H9 (cell line): Measurements from ENCODE around the gene DHRSX. TPM values are rescaled to one million over a fixed set of nuclear protein-coding genes. Genes with fewer than 3 reads are reported as not detected.

Experiments used
- DNase-seq: peaks from one replicate; pipeline ENCODE4 v3.0.0-alpha.2; 2017
- H2AFZ ChIP-seq: one replicate; pipeline ENCODE4 v1.6.1; 2013; ENCODE audit warnings: mild to moderate bottlenecking, low read length, control low read depth, moderate library complexity
- H2AK5ac ChIP-seq: 2 replicates; pipeline ENCODE4 v1.6.1; 2013; ENCODE audit warnings: low read length, control low read depth, mixed read lengths; ENCODE audit not compliant: insufficient read length
- H2BK120ac ChIP-seq: one replicate; pipeline ENCODE4 v1.6.1; 2013; ENCODE audit warnings: low read depth, mild to moderate bottlenecking, low read length, control low read depth, inconsistent platforms; ENCODE audit not compliant: poor library complexity, severe bottlenecking
- H2BK12ac ChIP-seq: 2 replicates; pipeline ENCODE4 v1.6.1; 2013; ENCODE audit warnings: low read length, control low read depth, mixed read lengths, low read depth; ENCODE audit not compliant: insufficient read length
- H2BK15ac ChIP-seq: 2 replicates; pipeline ENCODE4 v1.6.1; 2013; ENCODE audit warnings: low read depth, low read length, control low read depth
- H2BK20ac ChIP-seq: one replicate; pipeline ENCODE4 v1.6.1; 2013; ENCODE audit warnings: low read depth, mild to moderate bottlenecking, low read length, control low read depth, inconsistent platforms; ENCODE audit not compliant: poor library complexity, severe bottlenecking
- H2BK5ac ChIP-seq: 2 replicates; pipeline ENCODE4 v1.6.1; 2013; ENCODE audit warnings: low read length, control low read depth, mixed read lengths; ENCODE audit not compliant: insufficient read length
- H3K14ac ChIP-seq: 2 replicates; pipeline ENCODE4 v1.6.1; 2013; ENCODE audit warnings: low read length, control low read depth; ENCODE audit not compliant: insufficient read depth
- H3K18ac ChIP-seq: 2 replicates; pipeline ENCODE4 v1.6.1; 2013; ENCODE audit warnings: low read depth, mild to moderate bottlenecking, mixed read lengths, low read length, control low read depth; ENCODE audit not compliant: insufficient read length
- H3K23ac ChIP-seq: 2 replicates; pipeline ENCODE4 v1.6.1; 2013; ENCODE audit warnings: low read length, control low read depth, mixed read lengths, low read depth; ENCODE audit not compliant: insufficient read length
- H3K23me2 ChIP-seq: 2 replicates; pipeline ENCODE4 v1.6.1; 2013; ENCODE audit warnings: low read depth, mild to moderate bottlenecking, mixed read lengths, low read length, control low read depth; ENCODE audit not compliant: insufficient read length, poor library complexity, severe bottlenecking
- H3K27ac ChIP-seq: 2 replicates; pipeline ENCODE4 v1.5.1; 2013; ENCODE audit warnings: low read length, control low read depth, mixed read lengths, low read depth; ENCODE audit not compliant: insufficient read length
- H3K27me3 ChIP-seq: 2 replicates; pipeline ENCODE4 v1.6.1; 2013; ENCODE audit warnings: low read length, control low read depth, inconsistent platforms; ENCODE audit not compliant: insufficient read depth
- H3K4ac ChIP-seq: 2 replicates; pipeline ENCODE4 v1.6.1; 2013; ENCODE audit warnings: low read depth, mild to moderate bottlenecking, control low read depth, inconsistent platforms, low read length, moderate library complexity
- H3K4me1 ChIP-seq: 2 replicates; pipeline ENCODE4 v1.6.1; 2013; ENCODE audit warnings: low read length, control low read depth, inconsistent platforms; ENCODE audit not compliant: insufficient read depth
- H3K4me2 ChIP-seq: 2 replicates; pipeline ENCODE4 v1.6.1; 2013; ENCODE audit warnings: low read length, control low read depth, mixed read lengths; ENCODE audit not compliant: insufficient read length, insufficient read depth
- H3K56ac ChIP-seq: 2 replicates; pipeline ENCODE4 v1.6.1; 2013; ENCODE audit warnings: low read depth, mild to moderate bottlenecking, mixed read lengths, low read length, control low read depth; ENCODE audit not compliant: insufficient read length
- H3K79me1 ChIP-seq: 2 replicates; pipeline ENCODE4 v1.6.1; 2013; ENCODE audit warnings: low read depth, mild to moderate bottlenecking, moderate library complexity, low read length, control low read depth, inconsistent platforms; ENCODE audit not compliant: insufficient read depth, poor library complexity, severe bottlenecking
- H3K79me2 ChIP-seq: 2 replicates; pipeline ENCODE4 v1.6.1; 2013; ENCODE audit warnings: low read length, control low read depth, inconsistent platforms; ENCODE audit not compliant: insufficient read depth
- H3K9ac ChIP-seq: 2 replicates; pipeline ENCODE4 v1.6.1; 2013; ENCODE audit warnings: low read length, control low read depth, mixed read lengths; ENCODE audit not compliant: insufficient read length; ENCODE audit errors: extremely low read depth
- H3K9me3 ChIP-seq: one replicate; pipeline ENCODE4 v1.6.1; 2013; ENCODE audit warnings: low read depth, low read length, inconsistent platforms; ENCODE audit not compliant: control insufficient read depth
- H3T11ph ChIP-seq: one replicate; pipeline ENCODE4 v1.6.1; 2013; ENCODE audit warnings: mild to moderate bottlenecking, low read length, control low read depth, inconsistent platforms
- H4K20me1 ChIP-seq: one replicate; pipeline ENCODE4 v1.6.1; 2013; ENCODE audit not compliant: control insufficient read depth, insufficient read length, insufficient read depth
- H4K5ac ChIP-seq: 2 replicates; pipeline ENCODE4 v1.6.1; 2013; ENCODE audit warnings: low read depth, mild to moderate bottlenecking, mixed read lengths, low read length, control low read depth; ENCODE audit not compliant: insufficient read length
- H4K8ac ChIP-seq: replicated peaks from 2 replicates; pipeline ENCODE4 v1.6.1; 2013; ENCODE audit warnings: low read length, control low read depth, mixed read lengths, low read depth; ENCODE audit not compliant: insufficient read length
- H4K91ac ChIP-seq: 2 replicates; pipeline ENCODE4 v1.6.1; 2013; ENCODE audit warnings: low read depth, mild to moderate bottlenecking, moderate library complexity, mixed read lengths, low read length, control low read depth; ENCODE audit not compliant: insufficient read length
- H3K27ac Mint-ChIP-seq, 3 experiments: 2 replicates in 2 of 3; 3 replicates in 1 of 3; pipeline ENCODE4 v1.8.0; 2020 to 2021; ENCODE audit warnings: mixed read lengths in 3 of 3, mild to moderate bottlenecking in 1 of 3, moderate library complexity in 1 of 3
- H3K27me3 Mint-ChIP-seq: 2 replicates; pipeline ENCODE4 v1.8.0; 2021; ENCODE audit warnings: low read depth, mild to moderate bottlenecking, moderate library complexity, mixed read lengths
- H3K36me3 Mint-ChIP-seq, 3 experiments: 2 replicates in 2 of 3; 3 replicates in 1 of 3; pipeline ENCODE4 v1.8.0; 2020 to 2021; ENCODE audit warnings: low read depth in 3 of 3, mixed read lengths in 3 of 3; ENCODE audit not compliant: insufficient read depth in 1 of 3
- H3K4me1 Mint-ChIP-seq, 2 experiments: 2 replicates each; pipeline ENCODE4 v1.8.0; 2020; ENCODE audit warnings: mixed read lengths in 2 of 2
- H3K4me3 Mint-ChIP-seq, 2 experiments: 2 replicates in 1 of 2; 3 replicates in 1 of 2; pipeline ENCODE4 v1.8.0; 2020 to 2021; ENCODE audit warnings: mild to moderate bottlenecking in 2 of 2, mixed read lengths in 2 of 2, moderate library complexity in 1 of 2
- H3K9me3 Mint-ChIP-seq, 2 experiments: 2 replicates in 1 of 2; 3 replicates in 1 of 2; pipeline ENCODE4 v1.8.0; 2020; ENCODE audit warnings: mild to moderate bottlenecking in 2 of 2, mixed read lengths in 2 of 2, moderate library complexity in 1 of 2
- WGBS: extraction: QIAGEN DNeasy Blood & Tissue Kit; methylation state at CpG from one replicate; pipeline ENCODE4 v1.1.7; 2013; ENCODE audit warnings: missing lambda C conversion rate, low lambda C conversion rate, mixed read lengths; ENCODE audit not compliant: insufficient read length; ENCODE audit errors: extremely low coverage; 5-methylcytosine and 5-hydroxymethylcytosine counted together
- total RNA-seq: library from RNA; stranded (reverse); gene quantifications from 2 replicates; pipeline ENCODE4 v1.2.1, GENCODE V29; 2021
- TF ChIP-seq, protein P1 (sequence below): fragments of 200-600 bp; sonication (generic); conservative IDR thresholded peaks from 3 replicates; pipeline ENCODE4 v1.8.0; 2021; ENCODE audit warnings: antibody characterized with exemption, mild to moderate bottlenecking

DHRSX gene
- total RNA-seq, 1 experiment from 2014 or later = 44.0 TPM

DNA sequence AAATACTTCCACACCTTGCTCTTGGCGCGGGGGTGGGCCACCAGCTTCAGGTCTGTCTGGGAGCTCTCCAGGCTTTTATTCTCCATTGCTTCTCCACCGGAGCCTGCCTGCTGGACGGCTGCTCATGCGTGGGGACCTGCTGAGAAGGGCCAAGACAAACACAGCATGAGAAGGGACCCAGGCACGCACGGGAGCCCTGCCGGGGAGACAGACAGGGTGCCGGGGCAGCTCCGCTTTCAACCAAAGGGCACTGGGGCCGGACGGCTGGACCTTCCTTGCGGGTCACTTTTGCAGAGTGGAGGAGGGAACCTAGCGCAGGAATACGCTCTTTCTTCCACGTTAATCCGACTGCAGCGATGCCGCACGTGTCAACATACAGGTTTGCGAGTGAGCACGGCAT lies 10.1 kb downstream of the DHRSX start:
- Histone ChIP-seq H2BK5ac (no peak overlapping the region), H3K14ac (no peak overlapping the region), H3K56ac (no peak overlapping the region), H3K4me1 (no peaks in the 10 kb centered on the region; the same call in 1 of the 2 replicates), H2BK12ac (no peak overlapping the region), H3K4me2 (no peak overlapping the region), H3K18ac (no peak overlapping the region), H3K27ac (no peak overlapping the region), H3K23me2 (peaks cover 3% of the 10 kb centered on the region), H2BK20ac (no peak overlapping the region), H4K20me1 (no peaks in the 10 kb centered on the region), H4K8ac (no peak overlapping the region), H2BK120ac (no peak overlapping the region), H3K23ac (no peak overlapping the region), H3T11ph (no peak overlapping the region), H4K91ac (no peak overlapping the region), H4K5ac (no peak overlapping the region), H3K79me1 (peaks cover 6% of the 10 kb centered on the region), H2AK5ac (no peak overlapping the region), H3K79me2 (peaks cover 9% of the 10 kb centered on the region; the same call in 1 of the 2 replicates), H2BK15ac (no peak overlapping the region), H3K9ac (no peak overlapping the region), H2AFZ (no peak overlapping the region), H3K27me3 (no peaks in the 10 kb centered on the region), H3K4ac (no peak overlapping the region), H3K9me3 (no peaks in the 10 kb centered on the region)
- no CpG with 5 or more reads among the region's 22 CpGs for WGBS
- H3K4me3 Mint-ChIP-seq = 0 out of 5 replicates have a peak overlapping the region, but pooled peaks of 1 of the 2 experiments have one; percentile 29
- no peaks in the 10 kb centered on the region for H3K9me3 Mint-ChIP-seq
- no peak for DNase-seq
- H3K36me3 Mint-ChIP-seq = peaks cover 42 to 65% (median 62%) of the 10 kb centered on the region in 3 experiments; a peak in 6 of 7 replicates
- no peaks in the 10 kb centered on the region for H3K27me3 Mint-ChIP-seq
- peaks cover 32 to 35% of the 10 kb centered on the region in 2 experiments for H3K4me1 Mint-ChIP-seq
- TF ChIP-seq, protein P1, sequence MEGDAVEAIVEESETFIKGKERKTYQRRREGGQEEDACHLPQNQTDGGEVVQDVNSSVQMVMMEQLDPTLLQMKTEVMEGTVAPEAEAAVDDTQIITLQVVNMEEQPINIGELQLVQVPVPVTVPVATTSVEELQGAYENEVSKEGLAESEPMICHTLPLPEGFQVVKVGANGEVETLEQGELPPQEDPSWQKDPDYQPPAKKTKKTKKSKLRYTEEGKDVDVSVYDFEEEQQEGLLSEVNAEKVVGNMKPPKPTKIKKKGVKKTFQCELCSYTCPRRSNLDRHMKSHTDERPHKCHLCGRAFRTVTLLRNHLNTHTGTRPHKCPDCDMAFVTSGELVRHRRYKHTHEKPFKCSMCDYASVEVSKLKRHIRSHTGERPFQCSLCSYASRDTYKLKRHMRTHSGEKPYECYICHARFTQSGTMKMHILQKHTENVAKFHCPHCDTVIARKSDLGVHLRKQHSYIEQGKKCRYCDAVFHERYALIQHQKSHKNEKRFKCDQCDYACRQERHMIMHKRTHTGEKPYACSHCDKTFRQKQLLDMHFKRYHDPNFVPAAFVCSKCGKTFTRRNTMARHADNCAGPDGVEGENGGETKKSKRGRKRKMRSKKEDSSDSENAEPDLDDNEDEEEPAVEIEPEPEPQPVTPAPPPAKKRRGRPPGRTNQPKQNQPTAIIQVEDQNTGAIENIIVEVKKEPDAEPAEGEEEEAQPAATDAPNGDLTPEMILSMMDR = no peak
- H3K27ac Mint-ChIP-seq = no peak overlapping the region
